AG09319 (cell line): Measurements from ENCODE around the gene DLX3.

Experiments used
- DNase-seq: peaks from one replicate; pipeline ENCODE4 v3.0.0-alpha.2; 2010; ENCODE audit warnings: low read depth; ENCODE audit errors: extremely low read depth
- CTCF ChIP-seq: IDR thresholded peaks from 2 replicates; pipeline ENCODE4 v1.5.1; 2011; ENCODE audit warnings: low read depth, mild to moderate bottlenecking, inconsistent platforms, low read length, moderate library complexity

The DLX3 gene

GRCh38 chr17:50036455-50037261, 41.6 kb upstream of the DLX3 start:
- no peak for TF ChIP-seq CTCF
- DNase-seq, result no peak

GRCh38 chr17:50035945-50036344, 40.9 kb upstream of the DLX3 start:
- no peak for TF ChIP-seq CTCF
- no peak for DNase-seq

GRCh38 chr17:50035421-50035879, 40.4 kb upstream of the DLX3 start:
- DNase-seq, result no peak
- no peak for TF ChIP-seq CTCF

GRCh38 chr17:50034498-50035364, 39.7 kb upstream of the DLX3 start:
- TF ChIP-seq CTCF, result no peak
- DNase-seq, result no peak

- no peak for TF ChIP-seq CTCF
- DNase-seq, result no peak
Measured at GRCh38 chr17:50033316-50033715, 38.3 kb upstream of the DLX3 start.

GRCh38 chr17:50029185-50029584, 34.2 kb upstream of the DLX3 start:
- no peak for TF ChIP-seq CTCF

GRCh38 chr17:50028736-50029120, 33.7 kb upstream of the DLX3 start:
- no peak for DNase-seq
- no peak for TF ChIP-seq CTCF

More at GRCh38 chr17:50029185-50029584, 34.2 kb upstream of the DLX3 start:
- no peak for DNase-seq
